ENCODE measurements around the gene MT1M. TPM values are rescaled to one million over a fixed set of nuclear protein-coding genes. Genes with fewer than 3 reads are reported as not detected.

MT1M gene
- total and polyA plus RNA-seq, 10 donors = 0.44 to 11.8 (median 3.6) TPM

- H3K27ac ChIP-seq = peak overlapping the region in 5 of 8 donors; percentile 51 to 69 (median 63)
- no peaks in the 10 kb centered on the region for H3K36me3 ChIP-seq
Observed at GRCh38 chr16:56631832-56632155, 665 bp upstream of the MT1M start.

GRCh38 chr16:56632848-56633365 is 448 bp downstream of the MT1M start:
- peak overlapping the region in 6 of 8 donors; percentile 33 to 65 (median 44) for H3K4me3 ChIP-seq
- no peak for DNase-seq
- WGBS, 5 donors = 26 to 36% (median 31%) methylated on average over 6 of the region's 6 CpGs
- H3K27ac ChIP-seq = peak overlapping the region in 5 of 8 donors; percentile 51 to 69 (median 63)
- H3K36me3 ChIP-seq = no peaks in the 10 kb centered on the region
- H3K4me1 ChIP-seq = peaks cover 9 to 57% (median 33%) of the 10 kb centered on the region in 6 donors
- no peak for TF ChIP-seq CTCF (IDR thresholded peaks at IDR 0.05 in 8 of 11, conservative IDR thresholded peaks at IDR 0.05 in 3 of 11)
- no peak for TF ChIP-seq POLR2A (IDR thresholded peaks at IDR 0.05)
- TF ChIP-seq POLR2AphosphoS5 (IDR thresholded peaks at IDR 0.05) = no peak
- H3K27me3 ChIP-seq (replicated peaks in 1 of 7) = peaks cover 5 to 71% (median 57%) of the 10 kb centered on the region in 7 donors
- H3K9me3 ChIP-seq = no peaks in the 10 kb centered on the region
- intact Hi-C loops (cut with DNase I; ENCODE audit: low total_unique reads) = no loop called here

More at GRCh38 chr16:56631832-56632155, 665 bp upstream of the MT1M start:
- H3K27me3 ChIP-seq (replicated peaks in 1 of 7) = peaks cover 5 to 68% (median 49%) of the 10 kb centered on the region in 7 donors
- DNase-seq = no peak
- intact Hi-C loops (cut with DNase I; ENCODE audit: low total_unique reads) = no loop called here
- H3K4me1 ChIP-seq = peaks cover 9 to 58% (median 31%) of the 10 kb centered on the region in 6 donors
- no peak for TF ChIP-seq POLR2AphosphoS5 (IDR thresholded peaks at IDR 0.05)
- TF ChIP-seq CTCF (IDR thresholded peaks at IDR 0.05 in 8 of 11, conservative IDR thresholded peaks at IDR 0.05 in 3 of 11) = no peak
- no peak for TF ChIP-seq POLR2A (IDR thresholded peaks at IDR 0.05)
- H3K9me3 ChIP-seq = no peaks in the 10 kb centered on the region
- H3K4me3 ChIP-seq = peak overlapping the region; percentile 30 to 65 (median 40)
- WGBS, 5 donors = 25 to 35% (median 30%) methylated on average over 12 to 14 of the region's 14 CpGs

GRCh38 chr16:56633535-56633934 is 1.1 kb downstream of the MT1M start:
- no peaks in the 10 kb centered on the region for H3K36me3 ChIP-seq
- H3K9me3 ChIP-seq = no peaks in the 10 kb centered on the region
- H3K27me3 ChIP-seq (replicated peaks in 1 of 7) = peaks cover 5 to 77% (median 63%) of the 10 kb centered on the region in 7 donors
- 36 to 72% (median 50%) methylated on average over 7 of the region's 7 CpGs for WGBS, 5 donors
- no peak for DNase-seq
- intact Hi-C loops (cut with DNase I; ENCODE audit: low total_unique reads) = no loop called here
- peak overlapping the region in 2 of 8 donors; percentile 52 to 65 for H3K4me3 ChIP-seq
- TF ChIP-seq POLR2AphosphoS5 (IDR thresholded peaks at IDR 0.05) = no peak
- no peak for TF ChIP-seq POLR2A (IDR thresholded peaks at IDR 0.05)
- no peak for TF ChIP-seq CTCF (IDR thresholded peaks at IDR 0.05 in 8 of 11, conservative IDR thresholded peaks at IDR 0.05 in 3 of 11)
- no peak overlapping the region for H3K27ac ChIP-seq
- H3K4me1 ChIP-seq = peaks cover 12 to 64% (median 40%) of the 10 kb centered on the region in 6 donors

GRCh38 chr16:56634715-56635440 is 2.4 kb downstream of the MT1M start:
- no peak for DNase-seq
- Histone ChIP-seq H3K4me1 (peaks cover 14 to 58% (median 38%) of the 10 kb centered on the region in 6 donors), H3K27ac (no peak overlapping the region), H3K4me3 (peak overlapping the region in 6 of 8 donors; percentile 8 to 53 (median 22)), H3K9me3 (no peaks in the 10 kb centered on the region), H3K36me3 (no peaks in the 10 kb centered on the region), H3K27me3 (replicated peaks in 1 of 7) (peaks cover 5 to 91% (median 75%) of the 10 kb centered on the region in 7 donors)
- intact Hi-C loops (cut with DNase I; ENCODE audit: low total_unique reads) = no loop called here
- WGBS, 5 donors = 9 to 16% (median 14%) methylated on average over 47 of the region's 47 CpGs
- no peak for TF ChIP-seq CTCF (IDR thresholded peaks at IDR 0.05 in 8 of 11, conservative IDR thresholded peaks at IDR 0.05 in 3 of 11)
- TF ChIP-seq POLR2AphosphoS5 (IDR thresholded peaks at IDR 0.05) = peak in 1 of 3 donors; percentile 49
